OCI-LY3 (cell line): Measurements from ENCODE around the gene HOXB9.

Source experiments
- H2AFZ ChIP-seq: fragments of 200-600, 300-600 bp; shearing (Covaris generic); 2 replicates; pipeline ENCODE4 v1.6.0; 2014; ENCODE audit warnings: antibody characterized with exemption, low read depth, low read length
- H3K27ac ChIP-seq: fragments of 200-600, 300-600 bp; sonication (generic); 2 replicates; pipeline ENCODE4 v1.5.1; 2014; ENCODE audit warnings: mild to moderate bottlenecking, low read length, moderate library complexity, mixed read lengths
- H3K27me3 ChIP-seq: fragments of 200-600, 300-600 bp; sonication (generic); 2 replicates; pipeline ENCODE4 v1.6.1; 2014; ENCODE audit warnings: low read depth, low read length, mixed read lengths
- H3K36me3 ChIP-seq: fragments of 200-600, 300-600 bp; sonication (generic); replicated peaks from 2 replicates; pipeline ENCODE3; 2014; ENCODE audit warnings: low read depth, low read length, mixed read lengths
- H3K4me1 ChIP-seq: fragments of 300-600, 200-600 bp; sonication (generic); 2 replicates; pipeline ENCODE4 v1.6.1; 2014; ENCODE audit warnings: low read length, mixed read lengths
- H3K4me2 ChIP-seq: fragments of 200-600, 300-600 bp; sonication (generic); 2 replicates; pipeline ENCODE4 v1.6.1; 2014; ENCODE audit warnings: low read length, mixed read lengths
- H3K4me3 ChIP-seq: fragments of 300-600, 200-600 bp; sonication (generic); 2 replicates; pipeline ENCODE4 v1.5.1; 2014; ENCODE audit warnings: antibody characterized with exemption, mild to moderate bottlenecking, low read length, moderate library complexity
- H3K79me2 ChIP-seq: fragments of 300-600, 200-600 bp; shearing (Covaris generic); 2 replicates; pipeline ENCODE4 v1.6.1; 2014; ENCODE audit warnings: mild to moderate bottlenecking, low read length, mixed read lengths
- H3K9ac ChIP-seq: fragments of 300-600, 200-600 bp; shearing (Covaris generic); 2 replicates; pipeline ENCODE4 v1.6.0; 2014; ENCODE audit warnings: mild to moderate bottlenecking, low read length, moderate library complexity
- H3K9me3 ChIP-seq: fragments of 200-600, 300-600 bp; shearing (Covaris generic); 2 replicates; pipeline ENCODE4 v1.6.1; 2014; ENCODE audit warnings: low read length, mixed read lengths; ENCODE audit not compliant: insufficient read depth
- H4K20me1 ChIP-seq: fragments of 200-600, 300-600 bp; sonication (generic); 2 replicates; pipeline ENCODE4 v1.6.1; 2016; ENCODE audit warnings: low read length, mixed read lengths; ENCODE audit not compliant: insufficient read depth
- EZH2phosphoT487 ChIP-seq: fragments of 200-600 bp; shearing (Covaris generic); IDR thresholded peaks from 2 replicates; pipeline ENCODE4 v1.6.1; 2018; ENCODE audit warnings: antibody characterized with exemption, mixed run types, low read depth
- TF ChIP-seq, protein P1 (sequence below): fragments of 200-600, 300-600 bp; sonication (generic); IDR thresholded peaks from 2 replicates; pipeline ENCODE4 v1.5.1; 2014; ENCODE audit warnings: antibody characterized with exemption, low read length, low read depth

Gene HOXB9

DNA sequence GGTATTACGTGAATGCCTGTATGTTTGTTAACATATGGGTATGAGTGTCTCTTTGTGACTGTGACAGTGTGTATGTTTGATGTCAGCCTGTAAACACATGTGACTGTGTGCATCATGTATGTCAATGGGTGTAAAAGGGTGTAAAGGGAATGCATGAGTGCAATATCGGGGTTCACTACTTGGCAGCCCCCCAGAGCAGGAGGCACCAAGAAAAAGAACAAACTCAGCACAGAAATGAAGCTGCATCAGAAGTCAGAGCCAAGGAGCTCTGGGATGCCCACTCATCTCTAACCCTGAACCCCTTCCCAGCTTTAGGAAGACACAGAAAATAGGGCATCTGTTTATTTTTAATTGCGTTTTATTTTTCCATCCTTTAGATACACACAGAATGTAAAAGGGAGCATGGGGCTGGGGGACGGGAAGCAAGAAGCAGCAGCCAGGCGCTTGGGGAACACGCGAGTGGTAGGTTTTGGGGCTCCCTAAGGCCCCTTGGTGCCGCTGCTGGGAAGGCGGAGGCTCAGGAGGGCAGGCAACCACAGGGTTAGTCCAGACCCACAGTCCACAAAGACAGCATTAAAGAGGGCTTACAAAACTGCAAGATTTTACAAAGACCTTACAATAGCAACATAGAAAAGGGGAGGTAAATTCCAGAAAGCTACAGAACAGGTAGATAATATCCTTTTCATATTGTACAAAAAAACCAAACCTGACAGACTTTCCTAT, 19.1 kb downstream of the HOXB9 start:
- H3K36me3 ChIP-seq, result no peaks in the 10 kb centered on the region
- H3K4me3 ChIP-seq, result no peak overlapping the region
- no peaks in the 10 kb centered on the region for H3K27me3 ChIP-seq

DNA sequence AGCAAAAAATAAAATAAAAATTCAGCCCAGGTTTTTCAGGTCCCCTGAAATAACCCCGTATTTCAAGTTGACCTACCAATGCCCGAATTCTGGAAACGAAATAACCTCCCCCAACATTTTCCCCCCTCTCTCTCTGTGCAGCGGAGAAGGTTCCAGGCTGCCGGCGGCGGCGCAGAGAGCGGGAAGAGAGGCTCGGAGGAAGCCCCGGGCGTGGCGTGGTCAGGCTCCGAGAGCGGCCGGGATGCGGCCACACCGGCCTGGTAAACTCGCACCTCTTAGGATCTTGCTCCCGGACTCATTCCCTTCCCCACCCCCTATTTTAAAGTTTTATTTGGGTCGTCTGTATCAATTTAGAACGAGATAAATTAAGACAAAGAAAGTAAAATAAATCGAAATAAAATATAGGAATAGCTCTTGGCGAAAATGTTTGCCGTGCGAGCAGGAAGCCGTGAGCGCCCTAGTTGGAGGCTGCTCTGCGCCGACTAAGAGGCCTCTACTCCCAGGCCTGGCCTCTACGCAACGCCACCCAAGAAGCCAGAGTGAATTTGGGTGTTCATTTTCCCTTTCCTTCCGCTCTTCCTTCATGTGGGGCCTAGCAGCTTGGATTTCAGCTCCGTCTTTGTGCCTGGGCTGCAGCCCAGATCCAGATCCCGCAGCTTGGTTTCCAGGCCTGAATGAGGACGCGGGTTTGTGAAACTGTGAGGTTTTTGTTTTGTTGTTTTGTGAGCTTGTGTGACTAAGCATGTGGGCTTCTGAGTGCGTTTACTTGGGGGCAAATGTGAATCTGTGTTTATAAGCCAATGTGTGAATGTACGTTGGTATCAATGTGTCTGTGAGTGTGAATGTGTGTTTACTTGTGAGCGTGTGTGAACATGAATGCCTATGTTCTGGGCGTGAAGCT, 19.9 kb downstream of the HOXB9 start:
- Histone ChIP-seq H3K27me3 (peaks cover under 1% of the 10 kb centered on the region; the same call in 1 of the 2 replicates), H4K20me1 (no peaks in the 10 kb centered on the region), H3K79me2 (0 out of 2 replicates have a peak, but pooled peaks cover 3% of the 10 kb centered on the region), H3K4me1 (peaks cover 29% of the 10 kb centered on the region), H3K4me2 (no peak overlapping the region), H3K9ac (no peak overlapping the region), H3K4me3 (no peak overlapping the region), H3K9me3 (no peaks in the 10 kb centered on the region), H3K36me3 (no peaks in the 10 kb centered on the region), H2AFZ (no peak overlapping the region), H3K27ac (no peak overlapping the region)
- TF ChIP-seq, protein P1, sequence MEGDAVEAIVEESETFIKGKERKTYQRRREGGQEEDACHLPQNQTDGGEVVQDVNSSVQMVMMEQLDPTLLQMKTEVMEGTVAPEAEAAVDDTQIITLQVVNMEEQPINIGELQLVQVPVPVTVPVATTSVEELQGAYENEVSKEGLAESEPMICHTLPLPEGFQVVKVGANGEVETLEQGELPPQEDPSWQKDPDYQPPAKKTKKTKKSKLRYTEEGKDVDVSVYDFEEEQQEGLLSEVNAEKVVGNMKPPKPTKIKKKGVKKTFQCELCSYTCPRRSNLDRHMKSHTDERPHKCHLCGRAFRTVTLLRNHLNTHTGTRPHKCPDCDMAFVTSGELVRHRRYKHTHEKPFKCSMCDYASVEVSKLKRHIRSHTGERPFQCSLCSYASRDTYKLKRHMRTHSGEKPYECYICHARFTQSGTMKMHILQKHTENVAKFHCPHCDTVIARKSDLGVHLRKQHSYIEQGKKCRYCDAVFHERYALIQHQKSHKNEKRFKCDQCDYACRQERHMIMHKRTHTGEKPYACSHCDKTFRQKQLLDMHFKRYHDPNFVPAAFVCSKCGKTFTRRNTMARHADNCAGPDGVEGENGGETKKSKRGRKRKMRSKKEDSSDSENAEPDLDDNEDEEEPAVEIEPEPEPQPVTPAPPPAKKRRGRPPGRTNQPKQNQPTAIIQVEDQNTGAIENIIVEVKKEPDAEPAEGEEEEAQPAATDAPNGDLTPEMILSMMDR, result no peak

More for the DNA sequence above, 19.1 kb downstream of the HOXB9 start:
- Histone ChIP-seq H3K4me1 (peaks cover 21% of the 10 kb centered on the region; the same call in 1 of the 2 replicates), H3K4me2 (no peak overlapping the region), H2AFZ (no peak overlapping the region), H3K9ac (no peak overlapping the region), H3K27ac (no peak overlapping the region), H3K79me2 (0 out of 2 replicates have a peak, but pooled peaks cover 3% of the 10 kb centered on the region), H3K9me3 (no peaks in the 10 kb centered on the region), H4K20me1 (no peaks in the 10 kb centered on the region)
- no peak for TF ChIP-seq EZH2phosphoT487
- TF ChIP-seq, protein P1, result no peak

DNA sequence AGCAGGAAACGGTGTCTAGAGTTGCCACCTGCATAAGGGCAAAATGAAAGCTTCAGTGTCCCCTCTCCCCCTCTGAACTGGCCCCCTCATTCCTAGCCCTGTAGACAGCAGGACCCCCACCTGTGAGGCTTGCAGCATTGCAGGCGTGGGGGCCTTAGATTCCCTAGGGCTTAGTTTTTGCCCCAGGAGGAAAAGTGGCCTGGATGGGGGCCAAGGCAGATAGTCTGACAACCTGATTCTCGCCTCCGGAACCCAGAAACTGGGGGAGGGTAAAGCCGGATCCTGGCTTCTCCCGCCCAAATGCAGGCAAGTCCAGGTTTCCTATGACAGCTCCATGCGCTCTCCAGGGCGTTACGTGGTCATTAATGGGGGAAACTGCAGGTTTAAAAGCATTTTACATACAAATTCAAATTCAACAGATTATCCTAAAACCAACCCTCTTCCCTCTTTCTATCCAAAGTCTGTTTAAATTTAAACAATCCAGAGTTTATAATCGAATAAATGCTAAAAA, 20.7 kb downstream of the HOXB9 start:
- Histone ChIP-seq H4K20me1 (no peaks in the 10 kb centered on the region), H3K4me1 (peaks cover 33% of the 10 kb centered on the region)

More for the DNA sequence above, 20.7 kb downstream of the HOXB9 start:
- H3K4me2 ChIP-seq, result no peak overlapping the region
- H3K36me3 ChIP-seq, result no peaks in the 10 kb centered on the region
- H2AFZ ChIP-seq, result no peak overlapping the region
- TF ChIP-seq EZH2phosphoT487, result no peak
- TF ChIP-seq, protein P1, result no peak
- no peak overlapping the region for H3K9ac ChIP-seq
- H3K4me3 ChIP-seq, result no peak overlapping the region
- peaks cover 6% of the 10 kb centered on the region; the same call in 1 of the 2 replicates for H3K27me3 ChIP-seq
- no peak overlapping the region for H3K27ac ChIP-seq
- H3K79me2 ChIP-seq, result 0 out of 2 replicates have a peak, but pooled peaks cover 3% of the 10 kb centered on the region
- no peaks in the 10 kb centered on the region for H3K9me3 ChIP-seq
